HEK293 (cell line): ENCODE data around the gene KDM3B.

Source experiments
- HOXC10 ChIP-seq: sonication (generic); formaldehyde crosslinking; IDR thresholded peaks from 2 replicates; pipeline ENCODE4 v1.8.1; 2023; ENCODE audit warnings: mild to moderate bottlenecking, missing genetic modification reagents
- KLF9 ChIP-seq: fragments of 450-650 bp; formaldehyde crosslinking; IDR thresholded peaks from 2 replicates; pipeline ENCODE4 v1.5.1; 2016; ENCODE audit warnings: missing biosample characterization, missing genetic modification characterization, low read depth
- ZBTB21 ChIP-seq: fragments of 450-650 bp; formaldehyde crosslinking; IDR thresholded peaks from 2 replicates; pipeline ENCODE4 v1.5.1; 2017; ENCODE audit warnings: missing biosample characterization, missing genetic modification characterization
- ZNF146 ChIP-seq: fragments of 450-650 bp; formaldehyde crosslinking; IDR thresholded peaks from 2 replicates; pipeline ENCODE4 v1.5.1; 2016; ENCODE audit warnings: missing biosample characterization, missing genetic modification characterization
- ZNF423 ChIP-seq: fragments of 450-650 bp; formaldehyde crosslinking; IDR thresholded peaks from 2 replicates; pipeline ENCODE4 v1.5.1; 2016; ENCODE audit warnings: missing biosample characterization, missing genetic modification characterization
- ZNF624 ChIP-seq: fragments of 450-650 bp; formaldehyde crosslinking; IDR thresholded peaks from 2 replicates; pipeline ENCODE4 v1.5.1; 2017; ENCODE audit warnings: missing biosample characterization, missing genetic modification characterization
- ZNF670 ChIP-seq: fragments of 450-650 bp; formaldehyde crosslinking; IDR thresholded peaks from 2 replicates; pipeline ENCODE4 v1.5.1; 2016; ENCODE audit warnings: missing biosample characterization, missing genetic modification characterization, low read depth
- ZSCAN4 ChIP-seq: fragments of 450-650 bp; formaldehyde crosslinking; IDR thresholded peaks from 2 replicates; pipeline ENCODE4 v1.5.1; 2017; ENCODE audit warnings: missing biosample characterization, missing genetic modification characterization
- TF ChIP-seq, protein P1 (sequence below): fragments of 450-650 bp; formaldehyde crosslinking; IDR thresholded peaks from 2 replicates; pipeline ENCODE4 v1.5.1; 2016; ENCODE audit warnings: missing biosample characterization, missing genetic modification characterization

DNA sequence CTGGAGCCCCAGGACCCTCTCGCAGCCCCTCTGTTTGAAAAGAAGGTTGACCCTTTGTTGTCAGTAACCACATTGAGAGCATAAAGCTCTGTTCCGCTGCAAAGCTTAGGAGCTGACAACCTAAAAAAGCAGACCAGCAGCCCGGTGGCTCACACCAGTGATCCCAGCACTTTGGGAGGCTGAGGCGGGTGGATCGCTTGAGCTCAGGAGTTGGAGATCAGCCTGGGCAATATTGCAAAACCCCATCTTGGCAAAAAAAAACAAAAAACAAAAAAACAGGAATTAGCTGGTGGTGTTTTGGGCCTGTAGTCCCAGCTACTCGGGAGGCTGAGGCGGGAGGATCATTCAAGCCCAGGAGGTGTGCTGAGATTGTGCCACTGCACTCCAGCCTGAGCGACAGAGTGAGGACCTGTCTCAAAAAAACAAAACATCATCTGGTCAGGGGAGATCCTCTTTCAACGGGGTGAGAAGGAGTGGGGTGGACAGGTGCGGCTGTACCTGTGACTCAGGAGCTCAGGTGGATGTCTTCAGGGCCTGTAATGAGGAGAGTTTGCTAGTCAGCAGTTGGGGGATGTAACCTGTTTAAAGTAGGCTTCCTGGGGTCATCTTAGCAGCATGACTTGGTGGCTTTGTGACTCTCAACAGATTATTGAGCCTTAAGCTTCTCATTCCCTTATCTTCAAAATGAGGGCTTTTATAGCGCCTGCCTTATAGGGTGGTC is 85.7 kb downstream of the KDM3B start:
- TF ChIP-seq ZBTB21 (tag by site-specific recombination) (no peak), ZNF670 (tag by site-specific recombination) (no peak), ZNF624 (tag by site-specific recombination) (no peak), HOXC10 (CRISPR knock-in tag) (no peak), KLF9 (tag by site-specific recombination) (no peak), ZNF423 (no peak), ZNF146 (tag by site-specific recombination) (no peak), ZSCAN4 (tag by site-specific recombination) (no peak)
- TF ChIP-seq, protein P1, sequence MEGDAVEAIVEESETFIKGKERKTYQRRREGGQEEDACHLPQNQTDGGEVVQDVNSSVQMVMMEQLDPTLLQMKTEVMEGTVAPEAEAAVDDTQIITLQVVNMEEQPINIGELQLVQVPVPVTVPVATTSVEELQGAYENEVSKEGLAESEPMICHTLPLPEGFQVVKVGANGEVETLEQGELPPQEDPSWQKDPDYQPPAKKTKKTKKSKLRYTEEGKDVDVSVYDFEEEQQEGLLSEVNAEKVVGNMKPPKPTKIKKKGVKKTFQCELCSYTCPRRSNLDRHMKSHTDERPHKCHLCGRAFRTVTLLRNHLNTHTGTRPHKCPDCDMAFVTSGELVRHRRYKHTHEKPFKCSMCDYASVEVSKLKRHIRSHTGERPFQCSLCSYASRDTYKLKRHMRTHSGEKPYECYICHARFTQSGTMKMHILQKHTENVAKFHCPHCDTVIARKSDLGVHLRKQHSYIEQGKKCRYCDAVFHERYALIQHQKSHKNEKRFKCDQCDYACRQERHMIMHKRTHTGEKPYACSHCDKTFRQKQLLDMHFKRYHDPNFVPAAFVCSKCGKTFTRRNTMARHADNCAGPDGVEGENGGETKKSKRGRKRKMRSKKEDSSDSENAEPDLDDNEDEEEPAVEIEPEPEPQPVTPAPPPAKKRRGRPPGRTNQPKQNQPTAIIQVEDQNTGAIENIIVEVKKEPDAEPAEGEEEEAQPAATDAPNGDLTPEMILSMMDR: no peak
